OCI-LY3 (cell line): ENCODE results near the gene SIAH2.

Experiments used
- H2AFZ ChIP-seq: fragments of 200-600, 300-600 bp; shearing (Covaris generic); 2 replicates; pipeline ENCODE4 v1.6.0; 2014; ENCODE audit warnings: antibody characterized with exemption, low read depth, low read length
- H3K27ac ChIP-seq: fragments of 200-600, 300-600 bp; sonication (generic); 2 replicates; pipeline ENCODE4 v1.5.1; 2014; ENCODE audit warnings: mild to moderate bottlenecking, low read length, moderate library complexity, mixed read lengths
- H3K27me3 ChIP-seq: fragments of 200-600, 300-600 bp; sonication (generic); 2 replicates; pipeline ENCODE4 v1.6.1; 2014; ENCODE audit warnings: low read depth, low read length, mixed read lengths
- H3K36me3 ChIP-seq: fragments of 200-600, 300-600 bp; sonication (generic); replicated peaks from 2 replicates; pipeline ENCODE3; 2014; ENCODE audit warnings: low read depth, low read length, mixed read lengths
- H3K4me1 ChIP-seq: fragments of 300-600, 200-600 bp; sonication (generic); 2 replicates; pipeline ENCODE4 v1.6.1; 2014; ENCODE audit warnings: low read length, mixed read lengths
- H3K4me2 ChIP-seq: fragments of 200-600, 300-600 bp; sonication (generic); 2 replicates; pipeline ENCODE4 v1.6.1; 2014; ENCODE audit warnings: low read length, mixed read lengths
- H3K4me3 ChIP-seq: fragments of 300-600, 200-600 bp; sonication (generic); 2 replicates; pipeline ENCODE4 v1.5.1; 2014; ENCODE audit warnings: antibody characterized with exemption, mild to moderate bottlenecking, low read length, moderate library complexity
- H3K79me2 ChIP-seq: fragments of 300-600, 200-600 bp; shearing (Covaris generic); 2 replicates; pipeline ENCODE4 v1.6.1; 2014; ENCODE audit warnings: mild to moderate bottlenecking, low read length, mixed read lengths
- H3K9ac ChIP-seq: fragments of 300-600, 200-600 bp; shearing (Covaris generic); 2 replicates; pipeline ENCODE4 v1.6.0; 2014; ENCODE audit warnings: mild to moderate bottlenecking, low read length, moderate library complexity
- H3K9me3 ChIP-seq: fragments of 200-600, 300-600 bp; shearing (Covaris generic); 2 replicates; pipeline ENCODE4 v1.6.1; 2014; ENCODE audit warnings: low read length, mixed read lengths; ENCODE audit not compliant: insufficient read depth
- H4K20me1 ChIP-seq: fragments of 200-600, 300-600 bp; sonication (generic); 2 replicates; pipeline ENCODE4 v1.6.1; 2016; ENCODE audit warnings: low read length, mixed read lengths; ENCODE audit not compliant: insufficient read depth
- CTCF ChIP-seq: fragments of 200-600, 300-600 bp; sonication (generic); IDR thresholded peaks from 2 replicates; pipeline ENCODE4 v1.5.1; 2014; ENCODE audit warnings: antibody characterized with exemption, low read length, low read depth
- EZH2phosphoT487 ChIP-seq: fragments of 200-600 bp; shearing (Covaris generic); IDR thresholded peaks from 2 replicates; pipeline ENCODE4 v1.6.1; 2018; ENCODE audit warnings: antibody characterized with exemption, mixed run types, low read depth

The SIAH2 gene

GRCh38 chr3:150759319-150759718 is 3.6 kb downstream of the SIAH2 start:
- Histone ChIP-seq H2AFZ (no peak overlapping the region), H3K79me2 (peaks cover 76% of the 10 kb centered on the region), H3K4me3 (peak overlapping the region; percentile 95; the same call in 1 of the 2 replicates), H3K27me3 (no peaks in the 10 kb centered on the region), H3K9ac (0 out of 2 replicates have a peak overlapping the region, but pooled peaks have one; percentile 96), H3K27ac (peak overlapping the region; percentile 89), H4K20me1 (peaks cover 62% of the 10 kb centered on the region), H3K9me3 (no peaks in the 10 kb centered on the region), H3K36me3 (peaks cover 22% of the 10 kb centered on the region), H3K4me1 (peaks cover 26% of the 10 kb centered on the region), H3K4me2 (peak overlapping the region; percentile 91)
- TF ChIP-seq EZH2phosphoT487, result no peak
- no peak for TF ChIP-seq CTCF

- Histone ChIP-seq H2AFZ (no peak overlapping the region), H3K36me3 (peaks cover 27% of the 10 kb centered on the region), H3K4me3 (no peak overlapping the region), H3K9me3 (no peaks in the 10 kb centered on the region), H3K79me2 (peaks cover 92% of the 10 kb centered on the region), H4K20me1 (peaks cover 77% of the 10 kb centered on the region), H3K27ac (no peak overlapping the region), H3K4me2 (no peak overlapping the region), H3K4me1 (peaks cover 25% of the 10 kb centered on the region), H3K27me3 (no peaks in the 10 kb centered on the region), H3K9ac (no peak overlapping the region)
- TF ChIP-seq EZH2phosphoT487, result no peak
Observed at GRCh38 chr3:150757768-150758167, 5.2 kb downstream of the SIAH2 start.

GRCh38 chr3:150757364-150757763 is 5.6 kb downstream of the SIAH2 start:
- no peak overlapping the region for H3K27ac ChIP-seq
- H3K9me3 ChIP-seq, result no peaks in the 10 kb centered on the region
- H3K79me2 ChIP-seq, result peaks cover 92% of the 10 kb centered on the region
- H3K36me3 ChIP-seq, result peaks cover 29% of the 10 kb centered on the region
- peaks cover 25% of the 10 kb centered on the region for H3K4me1 ChIP-seq
- no peak overlapping the region for H3K4me2 ChIP-seq
- H3K27me3 ChIP-seq, result no peaks in the 10 kb centered on the region
- H4K20me1 ChIP-seq, result peaks cover 82% of the 10 kb centered on the region
- H2AFZ ChIP-seq, result no peak overlapping the region
- no peak overlapping the region for H3K9ac ChIP-seq
- H3K4me3 ChIP-seq, result no peak overlapping the region
- TF ChIP-seq CTCF (no peak), EZH2phosphoT487 (no peak)

GRCh38 chr3:150756491-150757059 is 6.4 kb downstream of the SIAH2 start:
- peaks cover 88% of the 10 kb centered on the region for H4K20me1 ChIP-seq
- no peaks in the 10 kb centered on the region for H3K27me3 ChIP-seq
- peaks cover 34% of the 10 kb centered on the region for H3K36me3 ChIP-seq
- peaks cover 25% of the 10 kb centered on the region for H3K4me1 ChIP-seq
- no peak overlapping the region for H3K4me3 ChIP-seq
- H3K27ac ChIP-seq, result no peak overlapping the region
- no peak overlapping the region for H3K9ac ChIP-seq
- no peak overlapping the region for H3K4me2 ChIP-seq
- no peaks in the 10 kb centered on the region for H3K9me3 ChIP-seq
- H2AFZ ChIP-seq, result no peak overlapping the region
- H3K79me2 ChIP-seq, result peaks cover 92% of the 10 kb centered on the region
- no peak for TF ChIP-seq CTCF
- TF ChIP-seq EZH2phosphoT487, result no peak
